DMS79 (cell line): Measurements from ENCODE around the gene LRRC3.

ENCODE experiments used
- DNase-seq: peaks from one replicate; lab custom pipeline; 2025; lab: John Stamatoyannopoulos, UW

LRRC3 gene

GRCh38 chr21:44456915-44457736 is 1.8 kb downstream of the LRRC3 start:
- no peak for DNase-seq

DNA sequence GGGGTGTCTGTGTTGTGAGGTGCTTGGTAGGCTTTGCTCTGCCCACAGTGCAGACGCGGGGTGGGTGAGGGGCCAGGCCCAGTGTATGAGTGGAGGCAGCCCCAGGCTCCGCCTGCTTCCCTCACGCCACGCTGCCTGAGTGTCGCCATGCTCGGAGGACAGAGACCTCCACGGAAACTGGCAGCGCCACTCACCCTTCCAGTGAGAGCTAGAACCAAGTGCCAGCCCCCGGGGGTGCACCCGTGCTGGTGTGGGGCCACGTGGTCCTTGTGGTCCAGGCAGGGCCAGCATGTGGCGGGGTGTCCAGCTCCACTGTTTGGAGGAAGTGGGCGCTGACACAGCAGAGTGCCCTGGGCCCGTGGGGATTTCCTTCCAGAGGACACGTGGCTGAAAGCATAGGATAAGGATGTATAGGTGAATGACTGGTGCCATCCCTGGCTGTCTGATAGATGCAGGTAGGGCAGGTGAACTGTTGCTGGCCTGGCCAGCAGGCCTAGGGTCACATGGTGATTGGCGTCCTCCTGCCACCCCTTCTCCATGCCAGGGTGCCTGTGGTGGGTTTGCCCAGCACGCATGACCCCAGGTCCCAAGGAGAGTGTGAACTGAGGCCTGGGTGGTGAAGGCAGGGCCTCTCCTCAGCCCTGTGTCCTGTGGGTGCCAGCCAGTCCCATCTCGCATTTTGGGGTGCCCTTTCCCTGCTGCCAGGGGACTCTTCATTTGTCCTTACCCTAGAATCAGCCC is 3.8 kb downstream of the LRRC3 start:
- no peak for DNase-seq

DNA sequence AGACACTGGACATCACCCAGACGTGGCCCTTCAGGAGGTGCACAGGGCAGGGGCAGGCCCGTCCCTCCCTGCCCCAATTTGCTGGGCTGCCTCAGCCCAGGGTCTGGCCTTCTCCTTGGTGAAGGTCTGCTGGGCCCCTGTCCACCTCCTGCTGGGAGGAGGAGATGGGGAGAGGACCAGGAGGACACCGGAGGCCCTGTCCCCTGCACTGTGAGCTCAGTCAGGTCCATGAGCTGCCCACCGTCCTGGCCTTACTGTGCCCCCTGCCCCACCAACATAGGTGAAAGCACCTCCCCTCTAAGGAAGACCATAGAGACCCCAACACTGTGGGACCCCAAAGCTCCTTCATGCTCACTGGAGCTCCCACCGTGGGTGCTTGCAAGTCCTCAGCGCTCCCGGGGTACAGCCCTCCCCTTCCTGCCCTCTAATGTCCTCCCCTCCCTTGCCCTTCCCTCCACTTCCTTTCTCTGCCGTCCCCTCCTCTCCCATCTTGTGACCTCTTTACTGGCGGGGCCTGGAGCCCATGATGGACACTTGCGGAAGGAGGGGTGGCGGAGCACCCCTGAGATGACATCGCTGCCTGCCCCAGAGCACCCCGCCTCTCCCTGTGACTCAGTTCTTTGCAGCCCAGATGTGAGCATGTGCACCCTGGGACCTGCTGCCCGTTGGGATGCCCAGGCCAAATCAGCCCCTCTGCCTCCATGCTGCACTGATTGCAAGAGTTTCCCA is 4.6 kb downstream of the LRRC3 start:
- no peak for DNase-seq

DNA sequence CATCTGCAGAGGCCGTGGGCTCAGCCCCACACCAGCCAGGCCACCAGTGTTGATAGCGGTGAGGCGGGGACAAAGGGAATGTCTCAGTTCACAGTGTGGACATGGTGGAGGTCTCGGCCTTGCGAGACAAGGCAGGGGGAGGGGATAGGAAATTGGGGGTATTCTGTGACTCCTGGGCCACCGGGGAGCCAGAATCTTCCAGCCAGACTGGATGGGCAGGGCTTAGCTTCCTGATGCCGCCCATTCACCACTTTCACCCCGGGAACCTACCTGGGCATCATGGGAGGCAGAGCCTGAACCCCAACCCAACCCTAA is 5.1 kb downstream of the LRRC3 start:
- no peak for DNase-seq

DNA sequence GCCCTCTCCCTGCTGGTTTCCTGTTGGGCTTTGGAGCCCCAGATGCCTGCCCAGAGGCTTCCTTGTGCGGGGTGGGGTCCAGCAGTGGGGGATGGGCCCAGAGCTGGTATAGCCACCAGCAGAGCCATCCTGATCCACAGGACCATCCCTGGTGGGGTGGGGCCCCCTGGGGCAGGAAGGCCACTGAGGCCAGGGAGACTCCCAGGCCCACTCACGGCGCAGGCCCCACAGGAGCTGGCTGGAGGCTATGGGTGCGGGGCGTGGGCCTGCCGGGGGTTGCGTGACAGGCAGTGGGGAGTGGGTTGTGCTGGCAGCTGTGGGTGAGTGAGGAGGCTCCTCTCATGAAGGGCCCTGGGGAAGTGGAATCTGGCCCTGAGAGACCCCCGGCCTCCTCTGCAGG is 5.7 kb downstream of the LRRC3 start:
- DNase-seq: no peak

DNA sequence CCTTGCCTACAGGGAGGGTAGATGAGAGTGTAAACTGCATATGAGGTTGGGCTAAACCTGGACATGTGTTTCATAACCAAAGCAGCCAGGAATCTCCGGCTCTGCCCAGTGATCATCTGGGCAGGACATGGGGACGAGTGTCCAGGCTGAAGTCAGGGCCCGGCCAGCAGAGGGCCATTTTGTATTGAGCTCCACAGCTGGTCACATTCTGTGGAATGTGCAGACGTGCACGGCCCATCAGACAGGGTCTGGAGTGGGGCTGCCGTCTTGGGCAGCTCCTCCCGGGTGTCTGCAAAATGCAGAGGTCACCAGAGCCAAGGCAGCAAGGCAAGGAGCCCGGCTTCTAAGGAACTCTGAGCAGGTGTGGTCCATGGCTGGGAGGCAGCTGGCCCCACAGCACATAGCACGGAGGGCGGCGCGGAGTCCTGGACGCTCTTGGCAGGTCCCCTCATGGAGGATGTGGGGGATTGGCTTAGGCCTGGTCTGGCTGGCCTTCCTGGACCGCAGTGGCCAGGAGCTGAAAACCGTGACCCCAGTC is 6.2 kb downstream of the LRRC3 start:
- DNase-seq: no peak

DNA sequence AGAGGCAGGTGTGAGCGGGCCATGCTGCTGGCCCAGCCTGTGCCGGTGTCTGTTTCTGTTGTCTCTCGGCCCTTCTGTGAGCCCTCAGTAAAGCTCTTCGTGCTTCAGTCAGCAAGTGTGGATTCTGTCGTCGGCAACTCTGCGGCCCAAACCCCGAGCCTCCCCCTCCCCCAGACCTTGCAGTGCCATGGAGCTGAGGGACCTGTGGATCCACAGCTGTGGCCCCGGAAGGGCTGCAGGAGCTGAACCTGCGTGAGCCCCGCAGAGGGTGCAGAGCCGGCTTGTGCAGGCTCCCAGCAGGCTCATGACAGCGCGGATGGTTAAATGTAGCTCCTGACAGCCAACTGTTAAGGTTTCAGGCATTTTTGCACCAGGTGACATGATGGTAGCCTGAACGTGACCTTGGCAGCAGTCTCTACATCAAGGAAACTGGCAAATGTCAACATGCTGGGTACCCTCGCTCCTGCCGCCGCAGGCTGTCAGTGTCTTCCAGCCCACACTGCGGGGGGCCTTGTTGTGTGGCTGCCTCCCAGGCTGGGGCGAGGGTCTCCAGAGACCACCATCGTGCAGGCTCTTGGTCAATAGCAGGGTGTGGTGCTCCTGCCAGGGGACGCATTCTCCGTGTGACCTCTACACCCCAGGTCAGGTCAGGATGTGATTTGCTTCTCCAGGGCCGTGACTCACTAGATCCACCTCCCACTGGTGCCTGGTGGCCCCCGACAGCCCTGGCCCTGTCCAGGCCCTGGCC is 7.0 kb downstream of the LRRC3 start:
- no peak for DNase-seq

GRCh38 chr21:44462834-44463200 is 7.5 kb downstream of the LRRC3 start:
- DNase-seq: no peak

- no peak for DNase-seq
Measured at GRCh38 chr21:44463724-44464123, 8.4 kb downstream of the LRRC3 start.

- no peak for DNase-seq
Measured at GRCh38 chr21:44464351-44464750, 9.0 kb downstream of the LRRC3 start.

DNA sequence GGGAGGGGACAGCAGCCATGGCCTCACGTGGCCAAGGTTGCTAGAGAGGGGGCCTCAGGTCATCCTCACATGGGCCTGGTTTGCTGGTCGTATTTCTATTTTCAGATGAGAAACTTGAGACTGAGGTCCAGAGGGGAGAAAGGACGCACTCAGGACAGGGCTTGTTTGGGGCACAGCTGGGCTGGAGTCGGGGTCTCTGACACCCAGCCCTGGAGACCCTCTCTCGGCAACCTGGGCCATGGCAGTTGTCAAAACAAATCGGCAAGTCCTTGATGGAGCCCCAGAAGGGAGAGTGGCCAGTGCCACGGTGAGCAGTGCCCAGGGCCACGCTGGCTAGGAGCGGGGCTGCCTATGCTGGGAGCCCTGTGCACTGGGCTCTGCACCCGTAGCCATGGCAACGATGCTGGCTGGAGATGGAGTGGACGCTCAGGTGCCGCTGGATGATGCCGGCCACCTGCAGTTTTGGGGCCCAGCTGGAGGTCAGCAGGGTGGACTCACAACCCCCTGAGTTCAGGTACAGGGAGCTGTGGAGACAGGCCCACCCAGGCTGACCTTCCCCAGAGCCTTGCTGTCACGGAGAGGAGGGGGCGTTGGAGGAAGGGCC is 11.1 kb downstream of the LRRC3 start:
- DNase-seq: no peak

DNA sequence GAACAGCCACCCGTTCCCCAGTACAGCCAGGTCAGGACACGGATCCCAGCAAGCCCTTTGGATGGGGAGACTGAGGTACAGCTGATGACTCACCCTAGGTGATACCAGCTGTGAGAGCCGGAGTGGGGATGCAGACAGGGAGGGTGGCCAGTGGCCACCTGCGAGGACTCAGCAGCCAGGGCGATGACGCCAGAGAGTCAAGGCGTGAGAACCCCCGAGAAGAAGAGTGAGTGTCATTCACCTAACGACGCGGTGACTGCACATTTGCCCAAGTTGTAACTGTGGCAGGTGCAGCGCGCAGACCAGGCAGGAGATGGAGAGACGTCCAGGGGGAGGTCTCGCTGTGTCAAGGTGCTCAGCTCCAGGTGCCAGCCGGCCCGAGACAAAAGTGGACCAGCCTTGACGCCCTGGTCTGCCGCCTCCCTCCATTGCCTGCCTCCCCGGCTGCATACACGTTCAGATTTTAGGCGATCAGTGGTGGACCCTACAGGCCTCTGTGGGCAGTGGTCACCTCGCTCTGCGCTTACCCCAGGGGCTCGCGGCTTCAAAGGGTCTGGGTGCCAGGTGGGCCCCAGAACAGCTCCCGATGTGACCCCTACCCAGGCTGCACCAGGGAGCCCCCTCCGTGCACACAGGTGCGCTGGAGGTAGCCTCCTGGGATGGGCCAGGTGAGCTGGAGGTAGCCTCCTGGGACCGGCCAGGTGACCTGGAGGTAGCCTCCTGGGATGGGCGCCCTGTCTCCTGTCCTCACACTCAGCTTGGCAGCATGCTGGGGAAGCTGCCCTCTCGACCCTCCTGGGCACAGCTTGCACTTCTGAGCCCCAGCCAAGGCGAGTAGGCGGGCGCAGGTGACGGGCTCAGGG is 11.9 kb downstream of the LRRC3 start:
- no peak for DNase-seq

GRCh38 chr21:44467859-44468195 is 12.5 kb downstream of the LRRC3 start:
- DNase-seq: no peak

DNA sequence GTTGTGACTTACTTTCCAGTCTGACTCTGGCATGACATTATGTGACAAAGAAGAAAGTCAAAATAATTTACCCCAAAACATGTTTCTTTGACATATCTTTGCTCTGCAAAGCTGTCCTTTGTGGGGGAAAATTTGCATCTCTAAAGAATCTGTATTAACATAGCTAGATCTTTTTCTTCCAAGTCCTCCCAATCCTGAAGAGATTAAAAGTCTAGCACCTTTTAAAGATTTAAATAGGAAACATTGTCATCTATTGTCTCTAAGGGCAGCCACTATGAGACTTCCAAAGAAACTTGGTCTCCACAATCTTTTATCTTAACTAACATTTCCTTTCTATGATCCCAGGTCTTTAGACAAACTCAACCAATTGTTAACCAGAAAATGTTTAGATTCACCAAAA is 16.0 kb downstream of the LRRC3 start:
- no peak for DNase-seq

DNA sequence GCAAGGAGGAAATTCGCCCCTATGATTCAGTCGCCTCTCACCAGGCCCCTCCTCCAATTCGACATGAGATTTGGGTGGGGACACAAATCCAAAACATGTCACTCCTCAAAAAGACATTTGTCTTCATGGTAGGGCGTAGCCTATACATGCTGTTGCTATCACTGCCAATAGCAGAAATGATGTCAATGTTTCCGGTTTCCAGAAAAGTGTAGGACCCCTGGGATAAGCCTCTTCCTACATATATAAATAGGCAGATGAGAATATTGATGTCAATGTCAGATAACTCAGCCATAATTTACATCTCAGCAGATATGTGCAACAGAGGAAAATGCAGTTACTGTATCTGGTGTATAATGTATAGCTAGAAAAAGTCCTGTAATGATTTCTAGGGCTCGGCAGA is 16.7 kb downstream of the LRRC3 start:
- no peak for DNase-seq

DNA sequence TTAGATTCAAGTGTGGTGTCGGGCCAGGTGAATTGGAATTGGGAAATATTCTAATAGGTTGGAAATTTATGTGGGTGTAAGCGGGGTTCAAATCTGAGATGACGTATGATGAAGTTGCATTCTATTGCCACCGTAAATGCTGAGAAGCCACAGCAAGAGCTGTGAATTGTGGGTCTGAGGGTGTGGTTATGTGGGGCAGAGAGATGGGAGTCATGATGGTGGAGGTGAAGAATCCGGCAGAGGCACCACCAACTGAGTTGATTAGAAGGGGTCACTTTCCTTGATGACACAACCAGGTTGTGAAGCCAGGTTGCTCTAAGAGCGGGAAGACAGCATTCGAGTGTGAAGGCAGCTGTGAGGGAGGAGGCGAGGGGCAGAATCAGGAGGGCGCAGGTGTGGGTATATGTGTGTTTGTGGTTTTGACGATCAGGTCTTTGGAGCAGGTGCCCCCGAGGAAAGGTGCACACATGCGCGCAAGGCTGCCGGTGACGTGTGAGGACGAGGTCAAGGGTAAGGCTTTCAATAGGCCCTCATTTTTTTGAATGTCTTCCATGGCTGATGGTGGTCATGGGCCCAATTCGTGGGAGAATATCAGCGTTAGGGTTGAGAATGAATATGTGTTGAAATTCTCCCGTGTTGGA is 18.7 kb downstream of the LRRC3 start:
- no peak for DNase-seq

DNA sequence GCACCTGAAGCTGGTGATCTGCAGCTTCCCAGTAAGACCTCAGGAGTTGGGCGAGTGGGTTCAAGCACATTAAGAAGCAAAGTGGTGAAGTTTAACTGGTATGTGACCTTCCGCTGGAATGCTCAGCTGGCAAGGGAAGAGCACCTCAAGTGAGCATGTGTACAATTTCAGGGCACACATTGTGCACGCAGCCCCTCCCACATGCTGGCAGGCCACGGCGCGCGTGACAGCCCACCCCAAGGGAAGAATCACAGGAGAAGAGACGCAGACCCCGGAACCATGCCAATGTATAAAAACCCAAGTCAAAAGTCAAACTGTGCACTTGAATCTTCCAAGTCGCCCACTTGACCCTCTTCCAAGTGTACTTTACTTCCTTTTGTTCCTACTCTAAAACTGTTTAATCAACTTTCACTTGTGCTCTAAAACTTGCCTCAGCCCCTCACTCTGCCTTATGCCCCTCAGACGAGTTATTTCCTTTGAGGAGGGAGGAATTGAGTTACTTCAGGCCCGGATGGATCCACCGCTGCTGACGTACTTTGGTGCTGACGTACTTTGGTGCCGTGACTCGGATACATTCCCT is 20.0 kb downstream of the LRRC3 start:
- no peak for DNase-seq

GRCh38 chr21:44477131-44477530 is 21.8 kb downstream of the LRRC3 start:
- DNase-seq: no peak

- no peak for DNase-seq
Measured at GRCh38 chr21:44477712-44478111, 22.4 kb downstream of the LRRC3 start.
